Measurements from ENCODE around the gene KAT6B.

DNA sequence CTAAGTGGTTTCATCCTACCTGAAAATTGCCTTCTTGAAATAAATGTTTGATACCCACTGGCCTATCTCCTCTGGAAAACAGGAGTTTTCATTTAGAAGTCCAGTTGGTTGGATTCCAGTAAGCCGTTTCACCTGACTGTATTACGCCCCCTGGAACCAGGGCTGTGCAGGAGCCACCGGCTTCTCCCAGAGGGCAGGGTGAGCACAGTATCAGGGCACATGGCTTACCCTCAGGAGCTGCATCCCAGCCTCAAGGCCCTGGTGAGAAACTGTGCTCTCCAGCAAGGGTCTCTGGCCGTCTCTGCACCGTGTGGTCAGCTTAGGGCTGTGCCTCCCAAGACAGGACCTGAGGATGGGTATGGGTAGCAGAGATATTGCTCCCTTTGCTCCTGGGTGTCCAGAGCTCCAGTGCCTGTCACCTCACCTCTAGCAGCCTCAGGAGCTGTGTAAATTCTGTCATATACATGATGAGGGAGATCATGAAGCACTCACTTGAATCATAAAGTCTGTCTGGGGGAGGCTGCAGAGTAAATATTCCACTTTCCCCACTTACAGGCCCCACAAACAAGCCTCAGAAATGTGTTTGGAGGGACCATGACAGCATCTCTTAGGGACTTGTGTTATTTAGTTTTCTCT lies 175.4 kb downstream of the KAT6B start:
- no peak for TF ChIP-seq POLR2AphosphoS5 (IDR thresholded peaks at IDR 0.05)
- TF ChIP-seq CTCF (IDR thresholded peaks at IDR 0.05) = no peak

Data from prostate gland (tissue), 2 donors.